Measurements from ENCODE around the gene JADE3.
"Not testable (repeated sequence)": the region's sequence is repeated elsewhere in the genome, so short reads cannot be mapped to it uniquely, and the experiment has no call there.

Gene JADE3

DNA sequence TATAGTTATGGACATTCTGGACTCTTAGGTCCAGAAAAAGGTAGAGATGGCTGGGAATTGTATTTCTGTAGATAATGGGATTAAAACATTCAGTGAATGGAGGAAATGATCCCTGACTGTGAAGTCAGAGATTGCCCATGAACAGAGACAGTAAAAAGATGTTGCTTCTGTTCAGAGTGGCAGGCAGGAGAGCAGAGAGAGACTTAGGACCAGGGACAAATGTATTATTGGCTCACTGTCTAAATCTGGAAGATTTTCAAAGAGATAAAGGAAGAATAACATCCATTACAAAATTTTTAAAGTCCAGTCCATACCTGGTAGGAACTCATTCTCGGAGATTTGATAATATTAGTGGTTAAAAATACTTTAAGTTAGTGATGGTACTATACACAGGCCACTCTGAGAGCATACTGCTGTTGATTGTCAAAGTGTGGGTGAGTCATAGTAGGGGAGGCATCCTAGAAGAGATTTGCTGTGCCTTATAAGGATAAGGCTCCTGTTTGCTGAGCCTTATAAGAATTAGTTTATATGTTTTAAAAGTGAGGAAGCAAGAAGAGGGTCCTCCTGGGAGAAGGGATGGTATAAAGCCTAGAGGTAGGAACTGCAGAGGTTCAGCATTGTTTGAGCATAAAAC lies 53.0 kb downstream of the JADE3 start:
- no peak overlapping the region for H3K4me2 ChIP-seq (ENCODE audit: low read length)
- H3K9me3 ChIP-seq (replicated peaks; ENCODE audit: low read length), result no peaks in the 10 kb centered on the region
- no peaks in the 10 kb centered on the region for H3K36me3 ChIP-seq (ENCODE audit: insufficient read depth, low read length)
- H3K9ac ChIP-seq (ENCODE audit: low read depth, low read length), result no peak overlapping the region
- peaks cover 7% of the 10 kb centered on the region for H3K4me1 ChIP-seq (ENCODE audit: control insufficient read depth, insufficient read depth, low read length)
- H3K27me3 ChIP-seq (ENCODE audit: control insufficient read depth, insufficient read depth, low read length), result peaks cover 8% of the 10 kb centered on the region
- H3K4me3 ChIP-seq (ENCODE audit: low read length), result no peak overlapping the region

DNA sequence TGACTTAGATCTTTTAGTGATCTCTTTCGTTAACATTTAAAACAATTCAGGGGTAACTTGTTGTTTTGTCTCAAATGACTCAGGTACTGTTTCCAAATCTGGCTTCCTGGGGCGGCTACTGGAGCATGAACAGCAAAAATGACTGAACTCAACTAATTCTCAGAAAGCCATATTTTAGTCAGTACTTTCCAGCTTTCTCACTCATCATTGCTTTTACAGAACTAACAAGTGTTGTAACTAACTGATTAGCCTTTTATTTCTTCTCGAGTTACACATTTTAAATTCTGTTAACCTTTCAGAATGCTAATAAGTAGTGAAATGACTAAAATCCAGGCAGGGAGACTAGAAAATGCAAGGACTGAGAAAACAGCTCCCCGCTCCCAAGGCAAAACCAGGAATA lies 55.3 kb downstream of the JADE3 start:
- H3K27me3 ChIP-seq (ENCODE audit: control insufficient read depth, insufficient read depth, low read length), result peaks cover 5% of the 10 kb centered on the region
- H3K9ac ChIP-seq (ENCODE audit: low read depth, low read length), result no peak overlapping the region
- no peak overlapping the region for H3K4me2 ChIP-seq (ENCODE audit: low read length)
- no peaks in the 10 kb centered on the region for H3K36me3 ChIP-seq (ENCODE audit: insufficient read depth, low read length)
- H3K4me1 ChIP-seq (ENCODE audit: control insufficient read depth, insufficient read depth, low read length), result peaks cover 7% of the 10 kb centered on the region
- H3K4me3 ChIP-seq (ENCODE audit: low read length), result no peak overlapping the region
- H3K9me3 ChIP-seq (replicated peaks; ENCODE audit: low read length), result no peaks in the 10 kb centered on the region

DNA sequence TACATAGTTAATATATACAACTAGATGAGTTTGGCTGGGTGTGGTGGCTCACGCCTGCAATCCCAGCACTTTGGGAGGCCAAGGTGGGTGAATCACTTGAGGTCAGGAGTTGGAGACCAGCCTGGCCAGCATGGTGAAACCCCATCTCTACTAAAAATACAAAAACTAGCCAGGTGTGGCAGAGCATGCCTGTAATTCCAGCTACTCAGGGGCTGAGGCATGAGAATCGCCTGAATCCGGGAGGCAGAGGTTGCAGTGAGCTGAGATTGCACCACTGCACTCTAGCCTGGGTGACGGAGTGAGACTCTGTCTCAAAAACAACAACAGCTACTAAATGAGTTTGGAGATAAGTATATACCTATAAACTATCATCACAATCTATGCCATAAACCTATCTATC lies 64.8 kb downstream of the JADE3 start:
- not testable (repeated sequence) for H3K9ac ChIP-seq (ENCODE audit: low read depth, low read length); H3K27me3 ChIP-seq (ENCODE audit: control insufficient read depth, insufficient read depth, low read length); H3K36me3 ChIP-seq (ENCODE audit: insufficient read depth, low read length); H3K4me2 ChIP-seq (ENCODE audit: low read length); H3K9me3 ChIP-seq (replicated peaks; ENCODE audit: low read length); H3K4me3 ChIP-seq (ENCODE audit: low read length)
- H3K4me1 ChIP-seq (ENCODE audit: control insufficient read depth, insufficient read depth, low read length), result peaks cover 11% of the 10 kb centered on the region

DNA sequence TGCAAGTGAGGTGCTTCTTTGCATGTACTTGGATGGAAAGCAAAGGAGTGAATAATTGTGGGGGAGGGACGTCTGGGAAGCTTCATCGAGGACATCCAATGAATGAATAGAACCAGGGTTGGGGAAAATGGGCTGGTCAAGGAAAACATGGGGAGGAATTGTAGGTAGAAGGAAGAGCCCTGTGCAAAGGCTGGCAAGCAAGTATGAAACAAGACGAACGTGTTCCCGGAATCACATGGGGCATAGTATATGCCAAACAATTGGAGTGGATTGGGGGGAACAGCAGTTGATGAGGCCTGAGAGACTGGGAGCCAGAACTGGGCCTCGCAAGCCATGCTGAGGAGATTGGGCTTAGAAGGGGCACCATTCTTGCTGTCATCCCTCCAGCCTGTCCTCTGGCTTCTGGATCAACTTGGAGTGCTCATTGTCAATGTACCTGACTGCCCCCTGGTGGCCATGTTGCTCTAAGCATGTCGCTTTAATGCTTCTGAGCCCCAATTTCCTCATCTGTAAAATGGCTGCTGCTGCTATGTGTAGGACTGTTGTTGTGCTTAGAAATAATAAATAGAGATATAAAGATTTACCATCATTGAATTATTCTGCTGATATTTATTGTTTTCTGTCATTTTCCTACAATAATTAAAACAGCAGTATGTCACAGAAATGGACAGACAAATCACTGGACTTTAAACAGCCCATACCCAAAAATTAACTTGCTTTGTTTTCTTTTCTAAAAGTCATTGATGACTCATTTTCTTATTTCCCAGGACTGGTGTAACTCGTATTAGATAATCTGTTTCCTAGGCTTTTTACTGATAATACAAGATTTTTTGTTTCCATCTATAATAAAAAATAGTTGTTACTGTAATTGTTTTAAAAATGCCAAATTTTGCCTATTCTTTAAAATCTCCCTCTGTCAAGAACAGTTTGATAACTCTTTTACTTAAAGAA lies 66.4 kb downstream of the JADE3 start:
- H3K4me2 ChIP-seq (ENCODE audit: low read length), result peak overlapping the region; percentile 74
- H3K9me3 ChIP-seq (replicated peaks; ENCODE audit: low read length), result no peaks in the 10 kb centered on the region
- peak overlapping the region; percentile 52 for H3K9ac ChIP-seq (ENCODE audit: low read depth, low read length)
- H3K4me1 ChIP-seq (ENCODE audit: control insufficient read depth, insufficient read depth, low read length), result peaks cover 11% of the 10 kb centered on the region
- H3K4me3 ChIP-seq (ENCODE audit: low read length), result peak overlapping the region; percentile 50
- no peaks in the 10 kb centered on the region for H3K27me3 ChIP-seq (ENCODE audit: control insufficient read depth, insufficient read depth, low read length)
- no peaks in the 10 kb centered on the region for H3K36me3 ChIP-seq (ENCODE audit: insufficient read depth, low read length)

DNA sequence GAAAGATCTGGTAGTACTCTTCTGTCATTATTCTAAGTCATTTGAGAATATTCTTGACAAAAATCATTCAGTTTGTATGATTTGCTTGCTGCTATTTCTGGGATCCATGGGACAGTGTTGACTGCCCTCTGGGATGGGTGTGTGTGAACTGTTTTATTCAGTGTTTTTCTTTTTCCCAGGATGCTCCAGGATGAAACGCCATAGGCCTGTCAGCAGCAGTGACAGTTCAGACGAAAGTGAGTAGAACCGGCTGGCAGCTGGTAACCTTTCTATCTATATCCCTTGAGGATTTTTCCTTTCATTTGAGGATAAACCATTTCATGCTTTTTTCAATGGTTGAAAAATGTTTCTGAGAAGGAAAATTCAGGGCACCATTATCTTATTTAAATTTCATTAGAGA lies 72.5 kb downstream of the JADE3 start:
- H3K36me3 ChIP-seq (ENCODE audit: insufficient read depth, low read length), result no peaks in the 10 kb centered on the region
- no peaks in the 10 kb centered on the region for H3K4me1 ChIP-seq (ENCODE audit: control insufficient read depth, insufficient read depth, low read length)
- H3K4me2 ChIP-seq (ENCODE audit: low read length), result no peak overlapping the region
- no peak overlapping the region for H3K9ac ChIP-seq (ENCODE audit: low read depth, low read length)
- no peaks in the 10 kb centered on the region for H3K9me3 ChIP-seq (replicated peaks; ENCODE audit: low read length)
- no peak overlapping the region for H3K4me3 ChIP-seq (ENCODE audit: low read length)
- H3K27me3 ChIP-seq (ENCODE audit: control insufficient read depth, insufficient read depth, low read length), result no peaks in the 10 kb centered on the region

DNA sequence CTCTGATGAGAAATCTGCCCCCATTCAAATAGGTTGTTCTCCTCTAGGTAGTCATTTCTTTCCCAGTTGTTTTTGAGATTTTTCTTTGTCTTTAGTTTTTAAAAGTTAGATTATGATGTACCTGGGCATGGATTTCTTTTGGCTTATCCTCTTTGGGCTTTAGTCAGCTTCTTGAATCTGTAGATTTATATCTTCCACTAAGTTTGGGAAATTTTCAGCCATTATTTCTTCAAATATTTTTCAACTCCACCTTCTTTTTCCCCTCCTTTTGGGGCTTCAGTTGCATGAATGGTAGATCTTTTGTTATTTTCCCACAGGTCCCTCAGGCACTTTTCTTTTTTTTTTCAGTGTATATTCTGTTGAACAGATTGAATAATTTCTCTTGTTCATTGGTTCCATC lies 77.3 kb downstream of the JADE3 start:
- Histone ChIP-seq H3K36me3 (ENCODE audit: insufficient read depth, low read length) (no peaks in the 10 kb centered on the region), H3K27me3 (ENCODE audit: control insufficient read depth, insufficient read depth, low read length) (peaks cover 3% of the 10 kb centered on the region), H3K4me2 (ENCODE audit: low read length) (no peak overlapping the region), H3K9me3 (replicated peaks; ENCODE audit: low read length) (no peaks in the 10 kb centered on the region), H3K4me3 (ENCODE audit: low read length) (no peak overlapping the region), H3K4me1 (ENCODE audit: control insufficient read depth, insufficient read depth, low read length) (peaks cover 6% of the 10 kb centered on the region), H3K9ac (ENCODE audit: low read depth, low read length) (no peak overlapping the region)

DNA sequence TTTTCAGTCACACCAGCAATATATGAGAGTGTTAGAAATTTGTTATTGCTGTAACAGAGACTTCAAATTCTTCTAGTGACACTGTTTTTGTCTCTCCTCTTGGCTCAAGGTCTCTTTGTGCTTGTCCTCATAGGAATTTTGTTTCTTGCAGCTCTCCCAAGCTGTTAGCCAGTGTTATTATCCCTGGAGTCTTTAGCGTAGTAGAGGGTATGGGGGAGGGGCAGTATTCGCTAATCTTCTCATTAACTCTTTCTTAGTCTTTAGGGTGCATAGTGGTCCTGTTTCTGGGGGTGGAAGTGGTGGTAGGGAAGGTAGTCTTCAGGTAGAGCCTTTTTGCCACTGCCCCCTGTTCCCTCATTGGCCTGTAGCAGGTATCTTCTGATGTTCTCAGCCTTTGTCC lies 79.4 kb downstream of the JADE3 start:
- H3K27me3 ChIP-seq (ENCODE audit: control insufficient read depth, insufficient read depth, low read length), result peaks cover 4% of the 10 kb centered on the region
- H3K9me3 ChIP-seq (replicated peaks; ENCODE audit: low read length), result no peaks in the 10 kb centered on the region
- no peak overlapping the region for H3K4me2 ChIP-seq (ENCODE audit: low read length)
- H3K9ac ChIP-seq (ENCODE audit: low read depth, low read length), result no peak overlapping the region
- no peaks in the 10 kb centered on the region for H3K36me3 ChIP-seq (ENCODE audit: insufficient read depth, low read length)
- peaks cover 6% of the 10 kb centered on the region for H3K4me1 ChIP-seq (ENCODE audit: control insufficient read depth, insufficient read depth, low read length)
- H3K4me3 ChIP-seq (ENCODE audit: low read length), result no peak overlapping the region

DNA sequence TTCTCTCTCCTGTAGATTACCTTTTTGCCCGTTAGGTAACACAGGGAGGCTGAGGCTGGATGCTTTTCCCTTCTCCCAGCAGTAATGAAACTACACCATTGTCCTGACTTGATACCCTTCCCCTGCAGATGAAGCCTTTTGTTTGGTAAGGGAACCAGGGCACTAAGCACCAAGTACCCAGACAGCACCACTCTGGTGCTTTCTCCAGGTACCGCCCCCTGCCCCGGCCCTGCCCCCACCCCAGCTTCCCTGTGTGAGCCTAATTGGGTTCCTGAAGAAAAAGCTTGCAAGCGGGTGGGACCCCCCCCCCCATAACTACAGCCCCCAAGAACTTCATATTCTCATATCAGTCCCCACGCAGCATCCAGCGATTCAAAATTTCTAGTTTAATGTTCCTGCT lies 79.8 kb downstream of the JADE3 start:
- Histone ChIP-seq H3K36me3 (ENCODE audit: insufficient read depth, low read length) (no peaks in the 10 kb centered on the region), H3K27me3 (ENCODE audit: control insufficient read depth, insufficient read depth, low read length) (peaks cover 4% of the 10 kb centered on the region), H3K4me1 (ENCODE audit: control insufficient read depth, insufficient read depth, low read length) (peaks cover 6% of the 10 kb centered on the region), H3K4me3 (ENCODE audit: low read length) (no peak overlapping the region), H3K4me2 (ENCODE audit: low read length) (no peak overlapping the region), H3K9ac (ENCODE audit: low read depth, low read length) (no peak overlapping the region), H3K9me3 (replicated peaks; ENCODE audit: low read length) (no peaks in the 10 kb centered on the region)

DNA sequence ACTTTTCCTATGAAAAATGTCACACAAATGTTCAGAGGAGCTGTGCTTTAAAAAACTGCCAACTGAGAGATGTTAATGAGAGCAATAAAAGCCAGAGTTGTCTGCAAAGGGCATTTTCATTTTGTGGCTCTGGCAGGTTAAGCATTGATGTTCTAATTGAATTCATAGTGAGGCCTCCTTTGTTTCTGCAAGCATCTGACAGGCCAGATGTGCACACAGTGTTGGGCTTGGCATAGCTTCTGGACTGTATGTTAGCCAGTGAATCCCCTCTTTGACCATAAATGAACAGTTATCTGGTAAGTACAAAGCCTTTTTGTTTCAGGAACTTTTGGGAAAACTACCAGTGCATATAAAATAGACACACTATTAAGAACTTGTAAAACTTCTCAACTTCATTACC lies 81.9 kb downstream of the JADE3 start:
- Histone ChIP-seq H3K9me3 (replicated peaks; ENCODE audit: low read length) (no peaks in the 10 kb centered on the region), H3K4me1 (ENCODE audit: control insufficient read depth, insufficient read depth, low read length) (peaks cover 6% of the 10 kb centered on the region), H3K9ac (ENCODE audit: low read depth, low read length) (no peak overlapping the region), H3K27me3 (ENCODE audit: control insufficient read depth, insufficient read depth, low read length) (peaks cover 4% of the 10 kb centered on the region), H3K4me2 (ENCODE audit: low read length) (no peak overlapping the region), H3K4me3 (ENCODE audit: low read length) (no peak overlapping the region), H3K36me3 (ENCODE audit: insufficient read depth, low read length) (no peaks in the 10 kb centered on the region)

DNA sequence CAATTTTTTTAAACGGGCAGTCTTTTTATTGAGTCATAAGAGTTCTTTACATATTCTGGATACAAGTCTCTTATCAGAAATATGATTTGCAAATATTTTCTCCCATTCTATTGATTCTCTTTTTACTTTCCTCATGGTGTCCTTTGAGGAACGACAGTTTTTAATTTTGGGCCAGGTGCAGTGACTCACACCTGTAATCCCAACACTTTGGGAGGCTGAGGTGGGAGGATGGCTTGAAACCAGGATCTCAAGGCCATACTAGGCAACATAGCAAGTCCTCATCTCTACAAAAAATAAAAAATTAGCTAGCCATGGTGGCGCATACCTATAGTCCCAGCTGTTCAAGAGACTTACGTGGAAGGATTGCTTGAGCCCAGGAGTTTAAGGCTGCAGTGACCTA lies 99.9 kb downstream of the JADE3 start:
- no peak overlapping the region for H3K4me2 ChIP-seq (ENCODE audit: low read length)
- no peaks in the 10 kb centered on the region for H3K27me3 ChIP-seq (ENCODE audit: control insufficient read depth, insufficient read depth, low read length)
- H3K9ac ChIP-seq (ENCODE audit: low read depth, low read length), result no peak overlapping the region
- H3K36me3 ChIP-seq (ENCODE audit: insufficient read depth, low read length), result no peaks in the 10 kb centered on the region
- H3K4me3 ChIP-seq (ENCODE audit: low read length), result no peak overlapping the region
- no peaks in the 10 kb centered on the region for H3K9me3 ChIP-seq (replicated peaks; ENCODE audit: low read length)
- H3K4me1 ChIP-seq (ENCODE audit: control insufficient read depth, insufficient read depth, low read length), result no peaks in the 10 kb centered on the region

DNA sequence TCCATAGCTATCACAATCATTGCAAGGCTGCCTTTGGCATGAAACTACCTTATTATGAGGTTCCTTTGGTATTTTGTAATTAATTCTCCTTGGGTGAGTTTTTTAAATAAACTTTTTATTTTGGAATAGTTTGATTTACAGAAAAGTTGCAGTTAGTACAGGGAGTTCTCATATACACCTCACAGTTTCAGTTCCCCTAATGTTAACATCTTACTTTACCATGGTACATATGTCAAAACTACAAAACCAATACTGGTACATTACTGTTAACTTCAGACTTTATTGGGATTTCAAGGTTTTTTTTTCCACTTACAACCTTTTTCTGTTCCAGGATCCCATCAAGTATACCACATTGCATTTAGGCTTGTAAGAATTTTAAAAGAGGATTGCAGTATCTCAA lies 114.0 kb downstream of the JADE3 start:
- no peak overlapping the region for H3K9ac ChIP-seq (ENCODE audit: low read depth, low read length)
- H3K36me3 ChIP-seq (ENCODE audit: insufficient read depth, low read length), result no peaks in the 10 kb centered on the region
- no peak overlapping the region for H3K4me3 ChIP-seq (ENCODE audit: low read length)
- H3K4me2 ChIP-seq (ENCODE audit: low read length), result no peak overlapping the region
- peaks cover 8% of the 10 kb centered on the region for H3K27me3 ChIP-seq (ENCODE audit: control insufficient read depth, insufficient read depth, low read length)
- no peaks in the 10 kb centered on the region for H3K4me1 ChIP-seq (ENCODE audit: control insufficient read depth, insufficient read depth, low read length)
- H3K9me3 ChIP-seq (replicated peaks; ENCODE audit: low read length), result no peaks in the 10 kb centered on the region

DNA sequence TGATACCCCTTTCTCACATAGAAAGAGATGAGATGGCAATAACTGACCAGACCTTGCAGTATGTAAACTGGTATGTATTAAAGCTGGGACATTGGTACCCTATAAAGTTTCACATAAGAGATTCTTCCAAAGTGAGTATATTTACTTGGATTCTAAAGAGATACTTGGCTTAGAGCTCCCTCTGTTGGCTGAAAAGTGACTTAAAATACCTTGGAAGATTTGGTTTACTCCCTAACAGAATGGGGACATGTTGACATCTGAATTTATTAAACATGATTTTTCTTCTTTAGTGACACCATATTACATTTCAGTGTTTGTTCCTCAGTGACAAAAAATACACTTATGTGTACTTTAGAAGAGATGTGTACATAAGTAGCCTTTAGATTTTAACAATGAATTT lies 118.1 kb downstream of the JADE3 start:
- Histone ChIP-seq H3K36me3 (ENCODE audit: insufficient read depth, low read length) (no peaks in the 10 kb centered on the region), H3K27me3 (ENCODE audit: control insufficient read depth, insufficient read depth, low read length) (peaks cover 12% of the 10 kb centered on the region)

More for the DNA sequence above, 118.1 kb downstream of the JADE3 start:
- Histone ChIP-seq H3K4me2 (ENCODE audit: low read length) (no peak overlapping the region), H3K4me1 (ENCODE audit: control insufficient read depth, insufficient read depth, low read length) (no peaks in the 10 kb centered on the region), H3K9ac (ENCODE audit: low read depth, low read length) (no peak overlapping the region), H3K4me3 (ENCODE audit: low read length) (no peak overlapping the region), H3K9me3 (replicated peaks; ENCODE audit: low read length) (no peaks in the 10 kb centered on the region)
